Keratinocyte (primary cell): Measurements from ENCODE around the gene KLHL28. TPM values are rescaled to one million over a fixed set of nuclear protein-coding genes. Genes with fewer than 3 reads are reported as not detected.

Source experiments
- DNase-seq: peaks from one replicate; pipeline ENCODE4 v3.0.0-alpha.2; 2011; ENCODE audit warnings: low read depth, missing footprints, low spot score
- FAIRE-seq: peaks from 2 replicates; lab custom pipeline; 2011; peaks lifted over from hg19 to GRCh38; lab: Jason Lieb, UNC
- H2AFZ ChIP-seq: 2 replicates; pipeline ENCODE4 v1.6.0; 2012; ENCODE audit warnings: low read length, control low read depth, inconsistent platforms; ENCODE audit not compliant: control insufficient read depth
- H3K27ac ChIP-seq: 2 replicates; pipeline ENCODE4 v1.5.1; 2011; ENCODE audit warnings: low read length; ENCODE audit not compliant: control insufficient read depth, insufficient read depth
- H3K27me3 ChIP-seq: 3 replicates; pipeline ENCODE4 v1.6.0; 2011; ENCODE audit warnings: low read length; ENCODE audit not compliant: control insufficient read depth, insufficient read depth; ENCODE audit errors: extremely low read depth
- H3K36me3 ChIP-seq, 2 experiments: 2 replicates in 1 of 2; 3 replicates in 1 of 2; pipeline ENCODE4 v1.5.1; 2011; ENCODE audit warnings: low read length in 2 of 2, mild to moderate bottlenecking in 1 of 2; ENCODE audit not compliant: control insufficient read depth in 2 of 2, insufficient read depth in 2 of 2; ENCODE audit errors: extremely low read depth in 1 of 2
- H3K4me1 ChIP-seq: 3 replicates; pipeline ENCODE4 v1.5.1; 2011; ENCODE audit warnings: low read length; ENCODE audit not compliant: control insufficient read depth, insufficient read depth; ENCODE audit errors: extremely low read depth
- H3K4me2 ChIP-seq: 3 replicates; pipeline ENCODE4 v1.6.0; 2011; ENCODE audit warnings: low read depth, low read length; ENCODE audit not compliant: control insufficient read depth, insufficient read depth; ENCODE audit errors: extremely low read depth
- H3K4me3 ChIP-seq, 3 experiments: fragments of 200-600 bp in 1 of 3; sonication (generic) in 1 of 3; 2 replicates in 2 of 3; 3 replicates in 1 of 3; pipeline ENCODE4 v1.5.1; 2011 to 2016; ENCODE audit warnings: low read length in 3 of 3, mild to moderate bottlenecking in 3 of 3, control low read depth in 2 of 3, inconsistent platforms in 1 of 3, low read depth in 1 of 3, mixed read lengths in 1 of 3, mixed run types in 1 of 3, moderate library complexity in 1 of 3; ENCODE audit not compliant: control insufficient read depth in 2 of 3, insufficient read depth in 2 of 3; ENCODE audit errors: extremely low read depth in 1 of 3
- H3K79me2 ChIP-seq: 2 replicates; pipeline ENCODE4 v1.6.0; 2012; ENCODE audit warnings: low read length; ENCODE audit not compliant: control insufficient read depth, insufficient read depth
- H3K9ac ChIP-seq: 3 replicates; pipeline ENCODE4 v1.6.0; 2011; ENCODE audit warnings: low read length; ENCODE audit not compliant: control insufficient read depth, insufficient read depth; ENCODE audit errors: extremely low read depth
- H3K9me1 ChIP-seq: 3 replicates; pipeline ENCODE4 v1.6.0; 2011; ENCODE audit warnings: low read length; ENCODE audit not compliant: control insufficient read depth, insufficient read depth; ENCODE audit errors: extremely low read depth
- H3K9me3 ChIP-seq: 2 replicates; pipeline ENCODE4 v1.5.1; 2012; ENCODE audit warnings: low read depth, low read length; ENCODE audit not compliant: control insufficient read depth
- H4K20me1 ChIP-seq: 3 replicates; pipeline ENCODE4 v1.6.0; 2011; ENCODE audit warnings: low read length; ENCODE audit not compliant: control insufficient read depth, insufficient read depth; ENCODE audit errors: extremely low read depth
- EZH2 ChIP-seq: IDR thresholded peaks from one replicate; pipeline ENCODE4 v1.6.1; 2012; ENCODE audit warnings: inconsistent platforms, mild to moderate bottlenecking, low read length, moderate library complexity
- dilution Hi-C: fragments of 300-500 bp; cut with MboI; formaldehyde crosslinking; loops from one replicate; pipeline ENCODE4 v1.7.0; 2020; ENCODE audit warnings: low sequenced_read_pairs; ENCODE audit not compliant: extremely low pct_ligation_motif_present
- polyA plus RNA-seq, 5 experiments: library from polyadenylated mRNA; depleted of rRNA in 3 of 5; stranded (reverse) in 3 of 5; stranded (forward) in 1 of 5; unstranded in 1 of 5; fragments of >200 nt; gene quantifications; 1 replicate in 1 of 5; 2 replicates in 3 of 5; 3 replicates in 1 of 5; pipeline versions ENCODE4 v1.2.1 to v1.2.3, GENCODE V29; 2011 to 2012; ENCODE audit warnings: missing spikeins in 2 of 5, low read depth in 1 of 5, low replicate concordance in 1 of 5
- TF ChIP-seq, protein P1 (sequence below), 3 experiments: IDR thresholded peaks in 1 of 3; conservative IDR thresholded peaks in 1 of 3; optimal IDR thresholded peaks in 1 of 3; 2 replicates in 2 of 3; 3 replicates in 1 of 3; pipeline versions ENCODE3 to v1.5.1; 2011; ENCODE audit warnings: low read length in 3 of 3, mild to moderate bottlenecking in 3 of 3, moderate library complexity in 2 of 3, control low read depth in 1 of 3, inconsistent platforms in 1 of 3; ENCODE audit not compliant: insufficient read depth in 2 of 3; ENCODE audit errors: extremely low read depth in 1 of 3

Gene KLHL28
- polyA plus RNA-seq, 1 donor (not counting 4 experiments of a cell fraction or from before 2014, with no cell fraction given): 6.1 TPM

GRCh38 chr14:44995770-44996294, 34.1 kb upstream of the KLHL28 start:
- Histone ChIP-seq H3K36me3 (no peaks in the 10 kb centered on the region), H3K9me1 (no peaks in the 10 kb centered on the region), H3K4me3 (no peak overlapping the region), H3K4me1 (no peaks in the 10 kb centered on the region), H3K9me3 (no peaks in the 10 kb centered on the region), H2AFZ (no peak overlapping the region), H3K27me3 (no peaks in the 10 kb centered on the region), H3K9ac (no peak overlapping the region), H3K79me2 (no peaks in the 10 kb centered on the region), H4K20me1 (no peaks in the 10 kb centered on the region), H3K4me2 (no peak overlapping the region), H3K27ac (no peak overlapping the region)
- FAIRE-seq: no peak
- dilution Hi-C loops: no loop called here
- DNase-seq: no peak
- TF ChIP-seq, protein P1, sequence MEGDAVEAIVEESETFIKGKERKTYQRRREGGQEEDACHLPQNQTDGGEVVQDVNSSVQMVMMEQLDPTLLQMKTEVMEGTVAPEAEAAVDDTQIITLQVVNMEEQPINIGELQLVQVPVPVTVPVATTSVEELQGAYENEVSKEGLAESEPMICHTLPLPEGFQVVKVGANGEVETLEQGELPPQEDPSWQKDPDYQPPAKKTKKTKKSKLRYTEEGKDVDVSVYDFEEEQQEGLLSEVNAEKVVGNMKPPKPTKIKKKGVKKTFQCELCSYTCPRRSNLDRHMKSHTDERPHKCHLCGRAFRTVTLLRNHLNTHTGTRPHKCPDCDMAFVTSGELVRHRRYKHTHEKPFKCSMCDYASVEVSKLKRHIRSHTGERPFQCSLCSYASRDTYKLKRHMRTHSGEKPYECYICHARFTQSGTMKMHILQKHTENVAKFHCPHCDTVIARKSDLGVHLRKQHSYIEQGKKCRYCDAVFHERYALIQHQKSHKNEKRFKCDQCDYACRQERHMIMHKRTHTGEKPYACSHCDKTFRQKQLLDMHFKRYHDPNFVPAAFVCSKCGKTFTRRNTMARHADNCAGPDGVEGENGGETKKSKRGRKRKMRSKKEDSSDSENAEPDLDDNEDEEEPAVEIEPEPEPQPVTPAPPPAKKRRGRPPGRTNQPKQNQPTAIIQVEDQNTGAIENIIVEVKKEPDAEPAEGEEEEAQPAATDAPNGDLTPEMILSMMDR (optimal IDR thresholded peaks at IDR 0.05 in 1 of 3, IDR thresholded peaks at IDR 0.05 in 1 of 3, conservative IDR thresholded peaks at IDR 0.05 in 1 of 3; ENCODE audit: extremely low read depth in 1 of 3, insufficient read depth in 2 of 3, low read length in 3 of 3): no peak
- no peak for TF ChIP-seq EZH2

DNA sequence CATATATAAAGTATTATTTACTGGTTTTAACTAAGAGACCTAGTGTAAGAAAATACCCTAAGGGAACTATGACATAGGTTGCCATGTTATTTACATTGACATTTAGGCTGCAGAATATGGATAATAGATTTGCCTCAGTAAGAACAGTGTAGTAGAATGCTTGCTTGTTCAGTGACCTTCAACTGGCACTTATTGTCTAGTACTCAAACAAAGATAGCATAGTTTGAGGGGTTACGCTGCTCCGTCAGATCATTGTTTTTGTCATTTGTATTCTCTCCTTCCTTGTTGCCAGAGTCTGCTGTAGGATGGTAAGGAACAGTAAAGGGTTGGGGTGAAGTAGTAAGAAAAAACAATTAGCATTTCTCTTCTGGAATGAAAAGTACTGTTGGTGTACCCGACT, 33.4 kb upstream of the KLHL28 start:
- Histone ChIP-seq H2AFZ (no peak overlapping the region), H3K79me2 (no peaks in the 10 kb centered on the region), H3K9me1 (no peaks in the 10 kb centered on the region), H3K4me3 (no peak overlapping the region), H3K36me3 (no peaks in the 10 kb centered on the region), H3K9ac (no peak overlapping the region), H3K27ac (no peak overlapping the region), H4K20me1 (no peaks in the 10 kb centered on the region), H3K9me3 (no peaks in the 10 kb centered on the region), H3K4me2 (no peak overlapping the region), H3K27me3 (no peaks in the 10 kb centered on the region), H3K4me1 (no peaks in the 10 kb centered on the region)
- TF ChIP-seq, protein P1 (optimal IDR thresholded peaks at IDR 0.05 in 1 of 3, IDR thresholded peaks at IDR 0.05 in 1 of 3, conservative IDR thresholded peaks at IDR 0.05 in 1 of 3; ENCODE audit: extremely low read depth in 1 of 3, insufficient read depth in 2 of 3, low read length in 3 of 3): no peak
- no peak for TF ChIP-seq EZH2
- DNase-seq (no peak), FAIRE-seq (no peak)
- dilution Hi-C loops: no loop called here
